ENCODE results near the gene TLCD3B. TPM values are rescaled to one million over a fixed set of nuclear protein-coding genes. Genes with fewer than 3 reads are reported as not detected.

TLCD3B gene
- total RNA-seq, 2 experiments from 2014 or later = 3.5 to 3.6 TPM

DNA sequence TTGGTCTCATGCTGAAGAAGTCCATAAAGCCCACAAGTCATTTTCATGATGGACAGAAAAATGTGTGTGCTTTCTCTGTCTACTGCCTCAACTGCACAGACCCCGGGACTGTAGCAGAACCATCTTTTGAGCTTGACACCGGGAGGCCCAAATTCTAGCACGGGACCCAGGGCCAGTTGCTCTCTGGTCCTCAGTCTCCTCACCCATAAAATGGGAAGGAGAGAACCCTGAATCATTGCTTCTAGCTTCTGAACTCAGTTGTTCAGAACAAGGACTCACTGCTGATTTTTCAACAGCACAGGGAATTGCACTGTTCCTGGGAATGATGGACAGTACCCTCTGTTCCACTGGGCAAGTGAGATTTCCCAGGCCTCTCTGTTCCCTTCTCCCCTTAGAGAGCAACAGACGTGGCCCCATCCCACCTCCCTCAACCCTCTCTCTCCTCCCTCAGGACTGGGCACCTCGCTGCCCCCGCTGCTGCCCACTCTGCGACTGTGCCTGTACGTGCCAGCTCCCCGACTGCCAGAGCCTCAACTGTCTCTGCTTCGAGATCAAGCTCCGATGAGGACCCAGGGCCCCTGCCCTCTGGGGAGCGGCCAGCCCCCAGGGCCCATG lies 32.3 kb upstream of the TLCD3B start:
- H3K4me1 Mint-ChIP-seq (ENCODE audit: low read depth) = peaks cover 18% of the 10 kb centered on the region
- ChIA-PET CTCF (interaction anchor here (0.6 to 2.2 kb wide), 6 partner anchors 8 to 32 kb away, joined by 3 to 10 read pairs (median 4); partner anchors contain the start of gene TBX6), POLR2A (interaction anchor here (0.8 to 6.3 kb wide), 8 partner anchors 9 to 339 kb away, joined by 3 to 83 read pairs (median 5); partner anchors contain the start of genes PPP4C and TBX6)
- TF ChIP-seq, protein P1, sequence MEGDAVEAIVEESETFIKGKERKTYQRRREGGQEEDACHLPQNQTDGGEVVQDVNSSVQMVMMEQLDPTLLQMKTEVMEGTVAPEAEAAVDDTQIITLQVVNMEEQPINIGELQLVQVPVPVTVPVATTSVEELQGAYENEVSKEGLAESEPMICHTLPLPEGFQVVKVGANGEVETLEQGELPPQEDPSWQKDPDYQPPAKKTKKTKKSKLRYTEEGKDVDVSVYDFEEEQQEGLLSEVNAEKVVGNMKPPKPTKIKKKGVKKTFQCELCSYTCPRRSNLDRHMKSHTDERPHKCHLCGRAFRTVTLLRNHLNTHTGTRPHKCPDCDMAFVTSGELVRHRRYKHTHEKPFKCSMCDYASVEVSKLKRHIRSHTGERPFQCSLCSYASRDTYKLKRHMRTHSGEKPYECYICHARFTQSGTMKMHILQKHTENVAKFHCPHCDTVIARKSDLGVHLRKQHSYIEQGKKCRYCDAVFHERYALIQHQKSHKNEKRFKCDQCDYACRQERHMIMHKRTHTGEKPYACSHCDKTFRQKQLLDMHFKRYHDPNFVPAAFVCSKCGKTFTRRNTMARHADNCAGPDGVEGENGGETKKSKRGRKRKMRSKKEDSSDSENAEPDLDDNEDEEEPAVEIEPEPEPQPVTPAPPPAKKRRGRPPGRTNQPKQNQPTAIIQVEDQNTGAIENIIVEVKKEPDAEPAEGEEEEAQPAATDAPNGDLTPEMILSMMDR (IDR thresholded peaks at IDR 0.05) = no peak
- H3K27me3 Mint-ChIP-seq = no peaks in the 10 kb centered on the region
- H3K36me3 Mint-ChIP-seq (ENCODE audit: low read depth) = peaks cover 42% of the 10 kb centered on the region
- peak overlapping the region; percentile 91 for H3K4me3 Mint-ChIP-seq
- no peak for DNase-seq
- no peaks in the 10 kb centered on the region for H3K9me3 Mint-ChIP-seq
- intact Hi-C loops (cut with micrococcal nuclease) = loop anchor here (10.0 kb wide), 1 partner anchor 311 kb away; the partner anchor contains the start of genes MYL11 and TBC1D10B
- no peak for ATAC-seq
- H3K27ac Mint-ChIP-seq = peak overlapping the region; percentile 100

DNA sequence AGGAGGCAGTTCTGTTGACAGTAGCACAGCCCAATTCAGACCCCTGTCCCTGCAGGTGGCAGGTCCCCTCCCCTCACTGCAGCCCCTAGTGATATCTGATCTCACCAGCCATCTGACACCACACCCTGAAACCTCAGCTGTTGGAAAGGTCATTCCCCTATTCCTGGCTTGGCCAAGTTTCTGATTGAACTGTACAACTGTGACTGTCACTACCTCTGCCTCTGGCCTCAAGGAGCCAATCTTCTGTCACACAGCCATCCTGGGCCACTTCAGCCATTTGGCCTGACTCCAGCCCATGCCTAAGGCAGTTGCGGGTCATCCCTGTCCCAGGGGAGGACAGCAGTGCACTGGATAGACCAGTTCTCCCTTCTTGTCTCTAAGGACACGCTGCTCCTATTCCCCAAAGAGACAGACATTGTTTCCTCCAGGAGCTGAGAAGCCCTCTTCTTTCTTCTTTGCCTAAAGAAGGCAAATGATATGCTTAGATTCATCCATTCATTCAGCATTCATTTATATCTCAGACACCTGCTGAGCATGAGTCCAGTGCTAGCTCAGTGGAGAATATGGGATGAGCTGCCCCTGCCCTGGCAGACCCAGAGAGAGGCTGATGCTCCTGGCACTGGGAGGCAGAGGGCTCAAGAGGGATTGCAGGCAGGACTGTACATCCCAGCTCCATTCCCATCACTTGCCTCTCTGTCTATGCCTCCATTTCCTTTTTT lies 29.9 kb upstream of the TLCD3B start:
- ChIA-PET CTCF (no interaction called here), POLR2A (interaction anchor here (0.8 kb wide), 1 partner anchor 411 kb away, joined by 3 read pairs; the partner anchor contains the start of gene ITGAL)
- H3K27me3 Mint-ChIP-seq = no peaks in the 10 kb centered on the region
- no peak overlapping the region for H3K27ac Mint-ChIP-seq
- H3K36me3 Mint-ChIP-seq (ENCODE audit: low read depth) = peaks cover 20% of the 10 kb centered on the region
- DNase-seq (no peak), ATAC-seq (no peak)
- no peak overlapping the region for H3K4me3 Mint-ChIP-seq
- intact Hi-C loops (cut with micrococcal nuclease) = loop anchor here (10.0 kb wide), 1 partner anchor 314 kb away; the partner anchor contains the start of genes MYL11 and TBC1D10B
- TF ChIP-seq, protein P1 (IDR thresholded peaks at IDR 0.05) = no peak
- no peaks in the 10 kb centered on the region for H3K9me3 Mint-ChIP-seq
- H3K4me1 Mint-ChIP-seq (ENCODE audit: low read depth) = peaks cover 5% of the 10 kb centered on the region

DNA sequence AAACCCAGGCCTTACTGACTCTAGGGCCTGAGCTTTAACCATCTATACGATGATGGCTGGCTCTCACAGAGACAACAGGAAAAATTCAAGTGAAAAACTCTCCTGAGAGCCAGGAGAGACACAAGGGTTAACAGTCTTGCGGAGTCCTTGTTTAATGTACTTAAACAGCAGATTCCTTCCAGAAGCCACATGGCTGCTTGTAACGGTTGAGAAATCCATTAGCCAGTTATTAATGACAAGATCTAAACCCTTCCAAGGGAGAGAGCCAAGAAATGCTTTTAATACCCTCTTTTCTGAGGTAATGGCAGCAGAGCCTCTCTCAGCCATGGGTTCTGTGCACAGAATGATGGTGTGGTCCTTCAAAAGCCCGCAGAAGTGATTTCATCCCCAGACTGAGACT lies 29.3 kb upstream of the TLCD3B start:
- DNase-seq (no peak), ATAC-seq (no peak)
- CTCF ChIA-PET = interaction anchor here (0.8 kb wide), 1 partner anchor 31 kb away, joined by 3 read pairs; the partner anchor contains the start of gene TBX6
- Mint-ChIP-seq H3K27ac (no peak overlapping the region), H3K36me3 (ENCODE audit: low read depth) (peaks cover 15% of the 10 kb centered on the region), H3K4me3 (no peak overlapping the region), H3K27me3 (no peaks in the 10 kb centered on the region), H3K4me1 (ENCODE audit: low read depth) (peaks cover 6% of the 10 kb centered on the region), H3K9me3 (no peaks in the 10 kb centered on the region)
- TF ChIP-seq, protein P1 (IDR thresholded peaks at IDR 0.05) = no peak
- POLR2A ChIA-PET = no interaction called here
- intact Hi-C loops (cut with micrococcal nuclease) = loop anchor here (10.0 kb wide), 1 partner anchor 314 kb away; the partner anchor contains the start of genes MYL11 and TBC1D10B

DNA sequence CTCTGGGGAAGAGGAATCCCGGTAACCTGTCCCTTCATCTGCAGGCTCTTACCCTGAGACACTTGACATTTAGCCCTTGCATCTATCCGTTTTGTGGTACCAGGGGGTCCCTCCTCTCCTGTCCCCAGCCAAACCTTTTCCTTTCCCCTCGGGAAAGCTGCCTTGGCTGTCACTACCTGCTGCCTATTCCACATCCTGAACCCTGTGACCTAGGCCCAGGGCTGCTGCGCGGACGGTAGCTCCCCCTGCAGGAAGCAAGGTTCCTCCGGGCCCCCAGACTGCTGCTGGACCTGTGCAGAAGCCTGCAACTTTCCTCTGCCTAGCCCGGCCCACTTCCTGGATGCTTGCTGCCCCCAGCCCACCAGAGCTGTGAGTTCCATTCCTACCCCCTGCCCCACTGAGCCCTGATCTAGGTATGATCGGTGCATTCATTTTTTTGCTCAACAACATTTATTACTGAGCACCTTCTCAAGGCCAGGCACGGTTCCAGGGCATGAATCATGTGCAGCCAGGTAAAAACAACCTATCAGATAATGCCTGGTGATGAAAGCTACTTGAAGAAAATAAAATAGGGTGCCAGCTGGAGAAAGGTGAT lies 24.0 kb upstream of the TLCD3B start:
- peak overlapping the region; percentile 28 for H3K4me3 Mint-ChIP-seq
- POLR2A ChIA-PET = interaction anchor here (0.7 to 4.6 kb wide), 4 partner anchors 10 to 720 kb away, joined by 3 to 44 read pairs (median 4); partner anchors contain the start of gene ALDOA
- H3K9me3 Mint-ChIP-seq = no peaks in the 10 kb centered on the region
- CTCF ChIA-PET = interaction anchor here (0.6 to 4.0 kb wide), 29 partner anchors 8 to 376 kb away, joined by 3 to 36 read pairs (median 4); partner anchors contain the start of genes ALDOA, MVP, QPRT and TBX6
- H3K27me3 Mint-ChIP-seq = peaks cover 2% of the 10 kb centered on the region
- DNase-seq = peak; percentile 76
- peaks cover 16% of the 10 kb centered on the region for H3K4me1 Mint-ChIP-seq (ENCODE audit: low read depth)
- no peak overlapping the region for H3K27ac Mint-ChIP-seq
- intact Hi-C loops (cut with micrococcal nuclease) = no loop called here
- no peaks in the 10 kb centered on the region for H3K36me3 Mint-ChIP-seq (ENCODE audit: low read depth)
- ATAC-seq = peak; percentile 81
- TF ChIP-seq, protein P1 (IDR thresholded peaks at IDR 0.05) = peak; percentile 68
